Osteocyte (in vitro differentiated cells): Measurements from ENCODE around the gene FSTL5. TPM values are rescaled to one million over a fixed set of nuclear protein-coding genes. Genes with fewer than 3 reads are reported as not detected.

Experiments used
- DNase-seq: peaks from one replicate; pipeline ENCODE4 v3.0.0; 2021; ENCODE audit warnings: mixed read lengths; ENCODE audit not compliant: unreplicated experiment; ENCODE audit errors: extremely low spot score
- H3K27ac Mint-ChIP-seq: one replicate; pipeline ENCODE4 v1.8.0; 2021; ENCODE audit warnings: mild to moderate bottlenecking, mixed read lengths; ENCODE audit not compliant: unreplicated experiment
- H3K27me3 Mint-ChIP-seq: one replicate; pipeline ENCODE4 v1.8.0; 2021; ENCODE audit warnings: mixed read lengths; ENCODE audit not compliant: unreplicated experiment
- H3K36me3 Mint-ChIP-seq: one replicate; pipeline ENCODE4 v1.8.0; 2021; ENCODE audit warnings: mixed read lengths; ENCODE audit not compliant: unreplicated experiment
- H3K4me1 Mint-ChIP-seq: one replicate; pipeline ENCODE4 v1.8.0; 2021; ENCODE audit warnings: mixed read lengths; ENCODE audit not compliant: unreplicated experiment
- H3K4me3 Mint-ChIP-seq: one replicate; pipeline ENCODE4 v1.8.0; 2021; ENCODE audit warnings: mild to moderate bottlenecking, moderate library complexity, mixed read lengths; ENCODE audit not compliant: unreplicated experiment
- H3K9me3 Mint-ChIP-seq: one replicate; pipeline ENCODE4 v1.8.0; 2021; ENCODE audit warnings: mixed read lengths; ENCODE audit not compliant: unreplicated experiment
- CTCF ChIP-seq: fragments of 200-600 bp; sonication (generic); IDR thresholded peaks from 2 replicates; pipeline ENCODE4 v1.5.0; 2021; ENCODE audit warnings: antibody characterized with exemption, mild to moderate bottlenecking, moderate library complexity
- total RNA-seq: library from RNA; stranded (reverse); gene quantifications from 2 replicates; pipeline ENCODE4 v1.2.1, GENCODE V29; 2021

FSTL5 gene
- total RNA-seq, 1 donor from 2014 or later, result 0.11 TPM

- Mint-ChIP-seq H3K27me3 (peaks cover 9% of the 10 kb centered on the region), H3K9me3 (no peaks in the 10 kb centered on the region), H3K36me3 (no peaks in the 10 kb centered on the region), H3K27ac (no peak overlapping the region), H3K4me3 (no peak overlapping the region), H3K4me1 (no peaks in the 10 kb centered on the region)
- no peak for DNase-seq
- TF ChIP-seq CTCF, result no peak
Measured at GRCh38 chr4:161463436-161463835, 700.4 kb downstream of the FSTL5 start.

- no peak for TF ChIP-seq CTCF
- H3K27ac Mint-ChIP-seq, result no peak overlapping the region
- no peak for DNase-seq
- H3K4me3 Mint-ChIP-seq, result no peak overlapping the region
- peaks cover 3% of the 10 kb centered on the region for H3K27me3 Mint-ChIP-seq
- no peaks in the 10 kb centered on the region for H3K9me3 Mint-ChIP-seq
- H3K36me3 Mint-ChIP-seq, result no peaks in the 10 kb centered on the region
- H3K4me1 Mint-ChIP-seq, result no peaks in the 10 kb centered on the region
Measured at GRCh38 chr4:161457906-161458305, 705.9 kb downstream of the FSTL5 start.

DNA sequence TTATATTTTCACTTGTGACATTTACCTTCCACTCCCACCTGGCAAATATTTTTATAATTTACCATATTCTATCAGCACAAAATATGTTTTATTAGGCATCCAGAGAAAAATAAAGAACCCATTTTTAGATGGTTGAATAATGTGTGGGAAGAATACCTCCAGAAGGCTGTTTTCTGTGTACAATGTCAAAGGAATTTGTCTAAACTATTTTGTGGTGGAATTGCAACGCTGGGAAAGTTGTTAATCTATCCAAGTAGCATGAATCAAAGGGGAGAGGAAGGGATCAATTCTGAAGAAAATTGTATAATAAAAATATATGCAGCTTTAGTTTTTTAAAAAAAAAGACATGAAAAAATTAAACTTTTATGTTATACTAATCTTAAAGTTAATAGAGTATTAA lies 706.5 kb downstream of the FSTL5 start:
- Mint-ChIP-seq H3K9me3 (no peaks in the 10 kb centered on the region), H3K27me3 (no peaks in the 10 kb centered on the region), H3K4me3 (no peak overlapping the region), H3K27ac (no peak overlapping the region), H3K36me3 (no peaks in the 10 kb centered on the region), H3K4me1 (no peaks in the 10 kb centered on the region)
- no peak for TF ChIP-seq CTCF
- no peak for DNase-seq

DNA sequence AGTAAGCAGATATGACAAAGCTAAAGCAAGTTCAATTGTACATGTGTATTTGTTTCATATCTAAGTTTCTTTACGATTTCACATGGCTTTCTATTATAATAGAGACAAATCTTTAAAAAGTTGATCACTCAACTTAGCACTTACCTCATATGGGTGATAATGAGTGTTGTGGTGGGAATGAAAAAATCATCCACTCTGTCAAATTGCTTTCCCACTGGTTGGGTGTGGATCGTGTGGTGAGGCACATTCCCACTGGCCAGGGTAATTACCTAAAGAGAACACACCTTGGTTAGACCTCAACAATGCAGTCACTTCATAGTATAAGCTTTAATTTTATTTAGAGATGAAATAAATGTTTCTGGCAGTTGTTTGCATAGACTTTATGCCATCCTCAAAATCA lies 708.9 kb downstream of the FSTL5 start:
- Mint-ChIP-seq H3K27ac (no peak overlapping the region), H3K9me3 (no peaks in the 10 kb centered on the region), H3K36me3 (no peaks in the 10 kb centered on the region), H3K4me1 (no peaks in the 10 kb centered on the region), H3K4me3 (no peak overlapping the region), H3K27me3 (peaks cover 2% of the 10 kb centered on the region)
- no peak for TF ChIP-seq CTCF
- DNase-seq, result no peak

DNA sequence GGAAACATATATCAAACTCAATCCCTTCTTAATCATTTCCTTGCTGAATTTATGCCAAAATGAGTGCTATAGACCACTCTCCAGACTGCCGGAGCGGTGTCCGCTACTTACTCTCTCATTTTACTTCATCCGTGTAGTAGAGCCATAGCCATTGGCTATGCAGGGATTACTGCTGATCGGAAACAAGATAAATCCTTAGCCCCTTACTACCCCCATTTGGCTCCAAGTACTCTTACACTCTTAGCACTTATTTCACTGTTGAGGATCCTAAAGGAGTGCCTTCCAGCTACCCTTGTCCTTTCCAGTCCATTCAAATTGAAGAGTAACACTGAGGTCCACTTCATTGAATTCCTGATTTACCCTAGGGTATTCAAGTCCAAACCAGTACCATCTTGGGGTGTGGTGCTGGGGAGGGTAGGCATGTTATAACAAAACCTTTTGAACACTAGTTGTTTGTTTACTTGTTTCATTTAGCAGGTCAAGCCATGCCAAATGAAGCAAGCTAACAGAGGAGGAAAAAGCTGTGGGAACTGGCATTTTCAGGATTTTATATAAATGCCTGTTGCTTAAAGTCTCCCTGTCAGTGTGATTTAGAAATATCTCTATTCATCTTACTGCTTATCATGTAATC lies 715.1 kb downstream of the FSTL5 start:
- no peak for TF ChIP-seq CTCF
- Mint-ChIP-seq H3K4me1 (no peaks in the 10 kb centered on the region), H3K4me3 (no peak overlapping the region), H3K27ac (no peak overlapping the region), H3K9me3 (no peaks in the 10 kb centered on the region), H3K27me3 (peaks cover 9% of the 10 kb centered on the region), H3K36me3 (no peaks in the 10 kb centered on the region)
- DNase-seq, result no peak
